H1 (cell line): ENCODE measurements around the gene MED16. TPM values are rescaled to one million over a fixed set of nuclear protein-coding genes. Genes with fewer than 3 reads are reported as not detected.

Source experiments
- CTCF ChIA-PET: fragments of 300-600 bp; sonication (Branson Sonifier 250); formaldehyde crosslinking; loops from one replicate; lab custom pipeline; 2021; ENCODE audit not compliant: partially characterized antibody; lab: Charles Lee
- POLR2A ChIA-PET: fragments of 300-600 bp; sonication (Branson Sonifier 250); formaldehyde crosslinking; loops from one replicate; lab custom pipeline; 2021; ENCODE audit warnings: inconsistent platforms; ENCODE audit not compliant: partially characterized antibody; lab: Charles Lee
- DNase-seq, 2 experiments: peaks; one replicate each; pipeline versions ENCODE4 v3.0.0 to v3.0.0-alpha.2; 2010 to 2022; ENCODE audit warnings: low spot score in 2 of 2, low read depth in 1 of 2, mixed read lengths in 1 of 2
- FAIRE-seq: peaks from 2 replicates; lab custom pipeline; 2011; peaks lifted over from hg19 to GRCh38; lab: Jason Lieb, UNC
- H2AFZ ChIP-seq: 2 replicates; pipeline ENCODE4 v1.8.1; 2012; ENCODE audit warnings: low read length, inconsistent platforms
- H2AK5ac ChIP-seq: 2 replicates; pipeline ENCODE4 v1.6.1; 2013; ENCODE audit warnings: low read depth, low read length
- H2BK120ac ChIP-seq: replicated peaks from 2 replicates; pipeline ENCODE3; 2013; ENCODE audit warnings: low read depth, low read length, inconsistent platforms
- H2BK12ac ChIP-seq: 2 replicates; pipeline ENCODE4 v1.6.1; 2013; ENCODE audit warnings: low read depth, low read length
- H2BK15ac ChIP-seq: 2 replicates; pipeline ENCODE4 v1.6.1; 2013; ENCODE audit warnings: low read length
- H2BK20ac ChIP-seq: 2 replicates; pipeline ENCODE4 v1.6.1; 2013; ENCODE audit warnings: low read length
- H2BK5ac ChIP-seq: 2 replicates; pipeline ENCODE4 v1.6.1; 2013; ENCODE audit warnings: low read depth, low read length
- H3K14ac ChIP-seq: 2 replicates; pipeline ENCODE4 v1.6.1; 2013; ENCODE audit warnings: inconsistent platforms; ENCODE audit not compliant: insufficient read length
- H3K18ac ChIP-seq: 2 replicates; pipeline ENCODE4 v1.6.1; 2013; ENCODE audit warnings: low read length; ENCODE audit errors: extremely low read depth
- H3K23ac ChIP-seq: 2 replicates; pipeline ENCODE4 v1.6.1; 2013; ENCODE audit warnings: inconsistent platforms; ENCODE audit not compliant: insufficient read length
- H3K23me2 ChIP-seq: 2 replicates; pipeline ENCODE4 v1.6.1; 2013; ENCODE audit warnings: low read depth, low read length
- H3K27ac ChIP-seq: 2 replicates; pipeline ENCODE4 v1.6.1; 2011; ENCODE audit warnings: low read depth, low read length, inconsistent platforms
- H3K27me3 ChIP-seq, 4 experiments: replicated peaks in 1 of 4; 1 replicate in 1 of 4; 2 replicates in 3 of 4; pipeline versions ENCODE4 v1.6.1 to v1.8.1; 2011 to 2013; ENCODE audit warnings: low read length in 3 of 4, mild to moderate bottlenecking in 3 of 4, inconsistent platforms in 2 of 4, mixed read lengths in 2 of 4, moderate library complexity in 1 of 4; ENCODE audit not compliant: control insufficient read depth in 3 of 4, insufficient read depth in 3 of 4; ENCODE audit errors: extremely low read depth in 1 of 4
- H3K36me3 ChIP-seq, 4 experiments: 2 replicates each; pipeline versions ENCODE4 v1.6.1 to v1.8.1; 2011 to 2013; ENCODE audit warnings: mild to moderate bottlenecking in 4 of 4, low read length in 3 of 4, moderate library complexity in 2 of 4, control low read depth in 1 of 4, inconsistent platforms in 1 of 4; ENCODE audit not compliant: insufficient read depth in 4 of 4, control insufficient read depth in 2 of 4
- H3K4ac ChIP-seq: replicated peaks from 2 replicates; pipeline ENCODE3; 2013; ENCODE audit warnings: low read length, low read depth, mixed read lengths, inconsistent platforms; ENCODE audit not compliant: insufficient read length
- H3K4me1 ChIP-seq, 4 experiments: replicated peaks in 1 of 4; 1 replicate in 1 of 4; 2 replicates in 3 of 4; pipeline versions ENCODE4 v1.6.1 to v1.8.1; 2011 to 2013; ENCODE audit warnings: low read length in 3 of 4, inconsistent platforms in 2 of 4, mixed read lengths in 1 of 4; ENCODE audit not compliant: insufficient read depth in 4 of 4, control insufficient read depth in 3 of 4
- H3K4me2 ChIP-seq, 2 experiments: 2 replicates each; pipeline versions ENCODE4 v1.6.1 to v1.8.1; 2011 to 2013; ENCODE audit warnings: low read depth in 2 of 2, low read length in 2 of 2, control low read depth in 1 of 2, inconsistent platforms in 1 of 2, mild to moderate bottlenecking in 1 of 2; ENCODE audit not compliant: insufficient read depth in 1 of 2
- H3K4me3 ChIP-seq, 4 experiments: fragments of 200-600, 300-600 bp in 1 of 4; sonication (generic), shearing (Covaris generic), sonication (Bioruptor Twin) in 1 of 4; 2 replicates each; pipeline versions ENCODE4 v1.5.1 to v1.8.1; 2011 to 2016; ENCODE audit warnings: low read length in 4 of 4, low read depth in 3 of 4, control low read depth in 2 of 4, inconsistent platforms in 2 of 4, mild to moderate bottlenecking in 2 of 4, mixed read lengths in 1 of 4, moderate library complexity in 1 of 4; ENCODE audit not compliant: insufficient read depth in 2 of 4; ENCODE audit errors: extremely low read depth in 1 of 4
- H3K56ac ChIP-seq: replicated peaks from 2 replicates; pipeline ENCODE3; 2013; ENCODE audit warnings: low read depth, mild to moderate bottlenecking, mixed read lengths, low read length, inconsistent platforms; ENCODE audit not compliant: insufficient read length
- H3K79me1 ChIP-seq: 2 replicates; pipeline ENCODE4 v1.6.1; 2013; ENCODE audit warnings: low read depth, low read length, control low read depth
- H3K79me2 ChIP-seq, 2 experiments: 2 replicates each; pipeline versions ENCODE4 v1.6.1 to v1.8.1; 2012 to 2013; ENCODE audit warnings: low read length in 2 of 2, mild to moderate bottlenecking in 2 of 2, inconsistent platforms in 1 of 2; ENCODE audit not compliant: insufficient read depth in 2 of 2, control insufficient read depth in 1 of 2
- H3K9ac ChIP-seq, 4 experiments: replicated peaks in 1 of 4; 1 replicate in 1 of 4; 2 replicates in 3 of 4; pipeline versions ENCODE4 v1.6.1 to v1.8.1; 2011 to 2013; ENCODE audit warnings: low read depth in 3 of 4, low read length in 3 of 4, control low read depth in 2 of 4, mild to moderate bottlenecking in 2 of 4, moderate library complexity in 2 of 4, inconsistent platforms in 1 of 4; ENCODE audit errors: extremely low read depth in 1 of 4
- H3K9me3 ChIP-seq, 2 experiments: 2 replicates each; pipeline versions ENCODE4 v1.6.1 to v1.8.1; 2012 to 2013; ENCODE audit warnings: mild to moderate bottlenecking in 2 of 2, moderate library complexity in 2 of 2, control low read depth in 1 of 2, inconsistent platforms in 1 of 2, low read depth in 1 of 2, low read length in 1 of 2, mixed read lengths in 1 of 2; ENCODE audit not compliant: insufficient read depth in 2 of 2
- H4K20me1 ChIP-seq, 2 experiments: replicated peaks in 1 of 2; 2 replicates each; pipeline versions ENCODE3 to v1.8.1; 2011 to 2013; ENCODE audit warnings: inconsistent platforms in 2 of 2, low read length in 2 of 2, mild to moderate bottlenecking in 1 of 2; ENCODE audit not compliant: insufficient read depth in 2 of 2, control insufficient read depth in 1 of 2
- H4K5ac ChIP-seq: 2 replicates; pipeline ENCODE4 v1.6.1; 2013; ENCODE audit warnings: low read length, low read depth, mixed read lengths, inconsistent platforms; ENCODE audit not compliant: insufficient read length
- H4K8ac ChIP-seq: 2 replicates; pipeline ENCODE4 v1.8.0; 2013; ENCODE audit warnings: mild to moderate bottlenecking, moderate library complexity, low read length, inconsistent platforms; ENCODE audit not compliant: insufficient read depth; ENCODE audit errors: extremely low read depth
- H4K91ac ChIP-seq: replicated peaks from 2 replicates; pipeline ENCODE3; 2013; ENCODE audit warnings: low read length, mixed read lengths, inconsistent platforms; ENCODE audit not compliant: insufficient read length
- ATF2 ChIP-seq: IDR thresholded peaks from 2 replicates; pipeline ENCODE4 v1.6.1; 2012; ENCODE audit warnings: low read length, inconsistent platforms
- BCL11A ChIP-seq, 2 experiments: IDR thresholded peaks; one replicate each; pipeline ENCODE4 v1.6.1; 2011; ENCODE audit warnings: low read depth in 2 of 2, low read length in 2 of 2, mild to moderate bottlenecking in 2 of 2
- CHD2 ChIP-seq: IDR thresholded peaks from 2 replicates; pipeline ENCODE4 v1.6.1; 2012; ENCODE audit warnings: low read length, improper control_type of control experiment
- CREB1 ChIP-seq: IDR thresholded peaks from 2 replicates; pipeline ENCODE4 v1.6.1; 2012; ENCODE audit warnings: inconsistent platforms
- FOSL1 ChIP-seq: IDR thresholded peaks from 2 replicates; pipeline ENCODE4 v1.6.1; 2011; ENCODE audit warnings: mild to moderate bottlenecking, low read depth, low read length, moderate library complexity; ENCODE audit not compliant: insufficient read depth
- POLR2A ChIP-seq, 2 experiments: IDR thresholded peaks; 1 replicate in 1 of 2; 2 replicates in 1 of 2; pipeline ENCODE4 v1.6.1; 2011; ENCODE audit warnings: low read depth in 2 of 2, low read length in 2 of 2, mild to moderate bottlenecking in 2 of 2; ENCODE audit errors: control extremely low read depth in 1 of 2
- RAD21 ChIP-seq, 2 experiments: IDR thresholded peaks in 1 of 2; conservative IDR thresholded peaks in 1 of 2; 2 replicates each; pipeline ENCODE4 v1.6.1; 2011; ENCODE audit warnings: low read depth in 2 of 2, low read length in 2 of 2, improper control_type of control experiment in 1 of 2, inconsistent platforms in 1 of 2, mild to moderate bottlenecking in 1 of 2, moderate library complexity in 1 of 2
- RBBP5 ChIP-seq: IDR thresholded peaks from 2 replicates; pipeline ENCODE4 v1.7.1; 2012; ENCODE audit warnings: low read depth, mild to moderate bottlenecking, inconsistent platforms, low read length, moderate library complexity, borderline replicate concordance
- SAP30 ChIP-seq: fragments of 300-600 bp; sonication (generic); IDR thresholded peaks from 2 replicates; pipeline ENCODE4 v1.7.1; 2012; ENCODE audit warnings: low read length, moderate library complexity, mild to moderate bottlenecking, inconsistent platforms; ENCODE audit not compliant: insufficient read depth, insufficient replicate concordance
- TEAD4 ChIP-seq: IDR thresholded peaks from 2 replicates; pipeline ENCODE4 v1.6.1; 2012; ENCODE audit warnings: low read depth, low read length, inconsistent platforms, mixed read lengths
- YY1 ChIP-seq: IDR thresholded peaks from 2 replicates; pipeline ENCODE4 v1.6.1; 2011; ENCODE audit warnings: low read depth, mild to moderate bottlenecking, low read length
- WGBS, 2 experiments: shearing (Covaris generic) in 1 of 2; methylation state at CpG; one replicate each; pipeline versions ENCODE4 v1.1.6 to v1.1.7; 2013 to 2015; ENCODE audit warnings: low lambda C conversion rate in 2 of 2, mixed read lengths in 2 of 2, inconsistent platforms in 1 of 2, low coverage in 1 of 2, missing lambda C conversion rate in 1 of 2; ENCODE audit not compliant: insufficient replicate concordance in 2 of 2, insufficient coverage in 1 of 2, insufficient read length in 1 of 2; ENCODE audit errors: extremely low coverage in 1 of 2, missing lambda C conversion rate in 1 of 2; 5-methylcytosine and 5-hydroxymethylcytosine counted together
- polyA plus RNA-seq, 7 experiments: library from polyadenylated mRNA; depleted of rRNA in 3 of 7; stranded (reverse) in 5 of 7; unstranded in 2 of 7; fragments of >200 nt in 5 of 7; fragments of 200-250 nt in 2 of 7; gene quantifications; 1 replicate in 5 of 7; 2 replicates in 1 of 7; 4 replicates in 1 of 7; pipeline versions ENCODE4 v1.2.1 to v1.2.3, GENCODE V29; 2011 to 2013; ENCODE audit warnings: missing spikeins in 2 of 7, mixed read lengths in 2 of 7
- total RNA-seq: library from RNA; stranded (reverse); fragmentation: NEBNext Ultra II Directional; extraction: Animal tissue kit (Norgen Biotek cat#: 25700); gene quantifications from 2 replicates; pipeline ENCODE4 v1.2.1, GENCODE V29; 2021

Gene MED16
- total and polyA plus RNA-seq, 2 of the 8 experiments (the other 6 are each of a cell fraction or from before 2014, with no cell fraction given): 51.0 to 67.2 TPM

GRCh38 chr19:904545-904944, 11.6 kb upstream of the MED16 start:
- Histone ChIP-seq H2BK15ac (no peak overlapping the region), H2BK120ac (no peak overlapping the region), H4K5ac (no peak overlapping the region), H3K4ac (no peak overlapping the region)
- TF ChIP-seq CHD2 (no peak), SAP30 (no peak), YY1 (no peak), ATF2 (no peak), CREB1 (no peak), TEAD4 (no peak), BCL11A (IDR thresholded peaks at IDR 0.05; ENCODE audit: low read depth in 2 of 2, low read length in 2 of 2) (no peak), RAD21 (IDR thresholded peaks at IDR 0.05 in 1 of 2, conservative IDR thresholded peaks at IDR 0.05 in 1 of 2; ENCODE audit: low read depth in 2 of 2, low read length in 2 of 2) (no peak), FOSL1 (no peak), POLR2A (IDR thresholded peaks at IDR 0.05; ENCODE audit: control extremely low read depth in 1 of 2, low read depth in 2 of 2, low read length in 2 of 2) (no peak), RBBP5 (no peak)
- TF ChIP-seq, all 59 proteins: peak for 0
- Histone ChIP-seq H3K79me2 (peaks cover 0 to 30% of the 10 kb centered on the region in 2 experiments; a peak in 3 of 4 replicates), H2AFZ (no peak overlapping the region), H2BK20ac (no peak overlapping the region), H2BK5ac (no peak overlapping the region), H2AK5ac (no peak overlapping the region), H3K4me3 (no peak overlapping the region), H3K4me2 (no peak overlapping the region), H3K27ac (no peak overlapping the region), H3K79me1 (peaks cover 10% of the 10 kb centered on the region), H3K23ac (no peak overlapping the region), H3K36me3 (peaks cover 0 to 5% (median 0%) of the 10 kb centered on the region in 4 experiments; a peak in 2 of 8 replicates), H2BK12ac (no peak overlapping the region), H3K56ac (no peak overlapping the region), H3K18ac (no peak overlapping the region), H3K9ac (no peak overlapping the region), H3K14ac (no peak overlapping the region), H3K4me1 (peaks cover 0 to 10% (median 4%) of the 10 kb centered on the region in 4 experiments; a peak in 4 of 7 replicates), H3K23me2 (peaks cover 3% of the 10 kb centered on the region; the same call in 1 of the 2 replicates), H4K91ac (no peak overlapping the region), H3K9me3 (no peaks in the 10 kb centered on the region), H3K27me3 (no peaks in the 10 kb centered on the region), H4K8ac (no peak overlapping the region), H4K20me1 (peaks cover 20 to 32% of the 10 kb centered on the region in 2 experiments)
- no peak for FAIRE-seq
- DNase-seq: no peak
- WGBS, 2 experiments: 94% methylated on average over 6 of the region's 8 CpGs; no CpG with 5 or more reads in 1 of the 2 experiments
- CTCF ChIA-PET: interaction anchor here (1.0 to 1.2 kb wide), 3 partner anchors 12 to 48 kb away, joined by 3 read pairs; partner anchors contain the start of gene KISS1R
- POLR2A ChIA-PET: interaction anchor here (1.4 to 2.4 kb wide), 3 partner anchors 8 to 80 kb away, joined by 4 to 5 read pairs (median 5); partner anchors contain the start of gene WDR18
